H7 (cell line): Measurements from ENCODE around the gene CCDC171. TPM values are rescaled to one million over a fixed set of nuclear protein-coding genes. Genes with fewer than 3 reads are reported as not detected.
"Not testable (repeated sequence)": the region's sequence is repeated elsewhere in the genome, so short reads cannot be mapped to it uniquely, and the experiment has no call there.

Experiments used
- DNase-seq: peaks from one replicate; pipeline ENCODE4 v3.0.0; 2012
- H3K27me3 ChIP-seq: 2 replicates; pipeline ENCODE4 v1.6.0; 2011; ENCODE audit warnings: mild to moderate bottlenecking, low read length; ENCODE audit not compliant: control insufficient read depth, insufficient read depth
- H3K36me3 ChIP-seq: replicated peaks from 2 replicates; pipeline ENCODE4 v1.5.1; 2011; ENCODE audit warnings: low read length; ENCODE audit not compliant: control insufficient read depth, insufficient read depth
- H3K4me3 ChIP-seq: 2 replicates; pipeline ENCODE4 v1.5.1; 2011; ENCODE audit warnings: low read depth, mild to moderate bottlenecking, control low read depth, low read length, moderate library complexity; ENCODE audit not compliant: insufficient read depth
- total RNA-seq: library from RNA; depleted of rRNA; stranded (reverse); fragments of >200 nt; shearing (Covaris generic); gene quantifications from 2 replicates; pipeline ENCODE4 v1.2.3, GENCODE V29; 2014

CCDC171 gene
- total RNA-seq, 1 experiment from 2014 or later, result 1.1 TPM

DNA sequence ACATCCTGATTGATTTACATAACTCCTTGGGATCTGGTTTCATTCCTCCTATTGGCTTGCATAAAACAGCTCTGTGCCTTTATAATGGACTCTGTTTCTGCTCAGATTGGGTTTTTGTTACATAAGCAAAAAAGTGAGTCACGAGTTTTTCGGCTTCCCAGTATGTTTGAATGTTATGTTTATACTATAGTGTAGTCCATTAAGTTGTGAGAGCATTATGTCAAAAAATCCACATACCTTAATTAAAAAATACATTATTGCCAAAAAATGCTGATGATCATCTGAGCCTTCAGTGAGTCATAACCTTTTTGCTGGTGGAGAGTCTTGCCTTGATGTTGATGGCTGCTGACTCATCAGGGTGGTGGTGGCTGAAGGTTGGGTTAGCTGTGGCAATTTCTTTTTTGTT lies 144.6 kb downstream of the CCDC171 start:
- Histone ChIP-seq H3K4me3 (no peak overlapping the region), H3K36me3 (no peaks in the 10 kb centered on the region), H3K27me3 (no peaks in the 10 kb centered on the region)
- DNase-seq, result no peak

GRCh38 chr9:15699876-15700559 lies 147.2 kb downstream of the CCDC171 start:
- not testable (repeated sequence) for H3K27me3 ChIP-seq, H3K36me3 ChIP-seq, DNase-seq, H3K4me3 ChIP-seq

GRCh38 chr9:15707000-15707399 lies 154.2 kb downstream of the CCDC171 start:
- Histone ChIP-seq H3K36me3 (no peaks in the 10 kb centered on the region), H3K4me3 (no peak overlapping the region), H3K27me3 (no peaks in the 10 kb centered on the region)
- DNase-seq, result no peak

DNA sequence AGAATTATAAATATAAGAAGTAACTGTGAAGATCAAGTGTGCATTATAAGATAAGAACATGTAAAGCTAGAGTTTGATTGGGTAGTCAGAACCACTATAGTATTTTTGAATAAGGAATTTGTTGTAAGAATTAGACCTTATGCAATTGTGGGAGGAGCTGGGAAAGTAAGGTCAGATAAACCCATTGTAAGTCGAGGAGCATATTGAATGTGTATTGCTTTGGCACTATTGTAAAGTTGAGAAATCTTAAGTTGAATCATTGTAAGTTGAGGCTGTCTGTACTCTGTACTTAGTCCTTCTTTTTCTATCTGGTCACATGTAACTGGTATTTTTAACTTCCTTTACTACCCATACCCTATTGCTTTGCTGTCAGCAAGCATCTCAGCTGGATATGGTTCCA lies 158.7 kb downstream of the CCDC171 start:
- Histone ChIP-seq H3K36me3 (no peaks in the 10 kb centered on the region), H3K27me3 (no peaks in the 10 kb centered on the region), H3K4me3 (no peak overlapping the region)
- no peak for DNase-seq

GRCh38 chr9:15711931-15712330 lies 159.1 kb downstream of the CCDC171 start:
- H3K36me3 ChIP-seq, result no peaks in the 10 kb centered on the region
- no peak overlapping the region for H3K4me3 ChIP-seq
- DNase-seq, result no peak
- H3K27me3 ChIP-seq, result no peaks in the 10 kb centered on the region

- Histone ChIP-seq H3K27me3 (no peaks in the 10 kb centered on the region), H3K4me3 (no peak overlapping the region), H3K36me3 (no peaks in the 10 kb centered on the region)
- DNase-seq, result no peak
These were observed 161.9 kb downstream of the CCDC171 start for GRCh38 chr9:15714746-15715145.

GRCh38 chr9:15717290-15717967 lies 164.6 kb downstream of the CCDC171 start:
- H3K4me3 ChIP-seq, result no peak overlapping the region
- DNase-seq, result no peak
- H3K27me3 ChIP-seq, result no peaks in the 10 kb centered on the region
- H3K36me3 ChIP-seq, result no peaks in the 10 kb centered on the region

GRCh38 chr9:15718423-15718822 lies 165.6 kb downstream of the CCDC171 start:
- no peaks in the 10 kb centered on the region for H3K36me3 ChIP-seq
- DNase-seq, result no peak
- H3K27me3 ChIP-seq, result no peaks in the 10 kb centered on the region
- no peak overlapping the region for H3K4me3 ChIP-seq

DNA sequence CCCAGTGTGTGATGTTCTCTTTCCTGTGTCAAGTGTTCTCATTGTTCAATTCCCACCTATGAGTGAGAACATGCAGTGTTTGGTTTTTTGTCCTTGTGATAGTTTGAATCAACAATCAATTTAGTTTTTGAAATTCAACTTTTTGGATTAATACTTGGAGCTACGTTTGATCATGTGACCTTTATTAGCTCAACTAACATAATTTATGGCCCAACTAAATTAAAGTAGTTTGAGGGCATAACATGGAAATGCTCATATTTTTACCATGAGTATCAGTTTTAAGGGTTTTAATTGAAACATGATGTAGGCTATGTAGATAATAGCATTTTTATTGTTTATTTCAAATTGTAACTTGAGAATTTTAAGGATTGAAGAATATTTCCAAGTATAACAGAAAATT lies 168.0 kb downstream of the CCDC171 start:
- no peak overlapping the region for H3K4me3 ChIP-seq
- no peaks in the 10 kb centered on the region for H3K36me3 ChIP-seq
- no peaks in the 10 kb centered on the region for H3K27me3 ChIP-seq
- DNase-seq, result no peak

DNA sequence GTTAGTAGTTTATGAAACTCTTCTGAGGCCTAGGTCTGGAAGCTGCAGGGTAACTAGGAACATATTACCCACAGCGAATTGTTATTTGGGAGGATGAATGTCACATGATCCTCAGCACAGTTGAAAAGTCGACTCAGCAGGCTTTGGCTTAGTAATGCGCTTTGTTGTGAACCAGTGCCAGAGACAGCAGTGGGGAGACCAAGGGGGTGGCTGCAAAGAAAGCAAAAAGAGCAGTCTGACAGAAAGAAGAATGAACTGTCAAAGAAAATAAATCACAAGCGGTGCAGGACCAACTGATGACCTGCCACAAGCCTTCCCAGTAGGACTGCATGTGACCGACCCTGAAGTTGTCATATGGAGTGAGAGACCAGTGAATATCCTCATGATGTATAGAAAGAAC lies 170.0 kb downstream of the CCDC171 start:
- no peaks in the 10 kb centered on the region for H3K36me3 ChIP-seq
- peak; percentile 43 for DNase-seq
- no peaks in the 10 kb centered on the region for H3K27me3 ChIP-seq
- H3K4me3 ChIP-seq, result no peak overlapping the region

DNA sequence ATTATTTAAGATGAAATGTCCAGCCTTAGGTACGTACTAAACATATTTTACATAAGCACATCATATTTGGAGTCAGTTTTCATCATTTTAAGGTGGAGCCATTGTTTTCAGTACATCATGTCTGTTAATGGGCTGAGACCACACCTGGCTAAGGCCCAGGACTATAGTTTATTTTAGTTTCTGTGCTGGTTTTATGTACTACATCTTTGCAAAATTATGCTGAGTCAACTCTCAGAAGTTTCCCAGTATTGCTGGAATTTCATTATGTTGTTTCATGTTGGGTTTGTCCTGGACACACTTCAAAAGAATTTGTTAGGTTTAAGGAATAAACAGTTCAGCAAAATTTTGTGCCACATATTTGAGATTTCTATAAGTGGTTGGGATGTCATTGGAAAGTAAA lies 171.2 kb downstream of the CCDC171 start:
- H3K36me3 ChIP-seq, result no peaks in the 10 kb centered on the region
- DNase-seq, result no peak
- H3K27me3 ChIP-seq, result no peaks in the 10 kb centered on the region
- no peak overlapping the region for H3K4me3 ChIP-seq

- DNase-seq, result no peak
- Histone ChIP-seq H3K36me3 (no peaks in the 10 kb centered on the region), H3K4me3 (no peak overlapping the region), H3K27me3 (no peaks in the 10 kb centered on the region)
These were observed 171.8 kb downstream of the CCDC171 start for GRCh38 chr9:15724612-15725011.

DNA sequence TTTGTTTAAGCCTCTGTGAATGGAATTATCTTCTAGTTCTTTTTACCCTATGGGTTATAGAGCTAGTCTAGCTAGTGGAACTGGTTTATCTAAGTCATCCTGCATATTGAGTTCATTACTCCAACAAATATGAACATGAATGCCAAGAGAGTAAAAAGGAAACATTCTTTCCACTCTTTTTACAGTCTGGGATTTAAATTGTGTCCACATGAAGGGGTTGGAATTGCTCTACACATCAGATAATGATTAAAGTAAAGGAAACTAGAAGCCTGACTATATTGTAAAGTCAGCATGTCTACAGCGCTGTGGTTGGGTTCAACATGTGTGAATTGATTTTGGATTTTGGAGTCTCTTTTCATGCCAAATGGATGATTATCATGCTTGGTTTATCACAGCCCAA lies 173.1 kb downstream of the CCDC171 start:
- Histone ChIP-seq H3K27me3 (no peaks in the 10 kb centered on the region), H3K36me3 (no peaks in the 10 kb centered on the region), H3K4me3 (no peak overlapping the region)
- no peak for DNase-seq

- no peak for DNase-seq
- no peaks in the 10 kb centered on the region for H3K27me3 ChIP-seq
These were observed 176.7 kb downstream of the CCDC171 start for GRCh38 chr9:15729507-15729906.

DNA sequence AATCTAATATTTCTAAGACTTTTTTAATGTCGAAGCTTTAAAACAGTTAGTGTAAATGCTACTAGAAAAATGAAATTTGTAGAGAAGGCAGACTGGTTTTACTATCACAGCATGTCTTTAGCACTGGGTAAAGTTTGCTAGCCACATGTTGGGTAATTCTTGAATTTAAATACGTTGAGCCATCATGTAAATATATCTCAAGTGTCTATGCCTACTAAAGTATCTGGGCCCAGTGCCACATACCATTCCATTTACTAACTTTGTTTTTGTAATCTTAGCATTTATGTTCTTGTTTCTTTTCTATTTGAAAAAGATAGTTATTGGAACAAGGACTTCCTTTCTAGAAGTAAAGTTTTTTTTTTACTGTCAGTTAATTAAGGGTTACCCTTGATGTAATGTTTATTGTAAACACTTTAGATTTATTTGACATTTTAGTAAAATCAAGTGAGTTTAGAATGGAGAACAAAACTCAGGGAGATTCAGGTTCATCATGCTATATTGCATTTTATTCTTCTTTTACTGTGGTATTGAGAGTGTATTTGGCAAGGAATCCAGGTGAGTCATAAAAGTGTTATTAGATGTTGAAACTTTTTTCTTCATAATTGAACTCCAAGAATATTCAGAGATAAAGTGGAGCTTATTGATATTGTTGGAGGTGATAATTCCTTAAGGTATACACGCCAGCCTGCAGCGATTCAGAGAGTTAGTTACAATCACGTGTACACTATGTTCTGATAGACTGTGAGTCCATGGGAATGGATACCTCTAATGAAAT lies 182.4 kb downstream of the CCDC171 start:
- Histone ChIP-seq H3K4me3 (no peak overlapping the region), H3K36me3 (no peaks in the 10 kb centered on the region), H3K27me3 (no peaks in the 10 kb centered on the region)
- DNase-seq, result no peak

More at GRCh38 chr9:15729507-15729906, 176.7 kb downstream of the CCDC171 start:
- Histone ChIP-seq H3K36me3 (no peaks in the 10 kb centered on the region), H3K4me3 (no peak overlapping the region)
